HG03060 (cell line): Measurements from ENCODE around the gene FGF19.
"Not testable (repeated sequence)": the region's sequence is repeated elsewhere in the genome, so short reads cannot be mapped to it uniquely, and the experiment has no call there.

Source experiments
- ATAC-seq: cut with Tn5 transposase; IDR thresholded peaks from one replicate; pipeline ENCODE4 v1.9.1; 2021; ENCODE audit warnings: low read depth, moderate number of reproducible peaks; ENCODE audit not compliant: unreplicated experiment

FGF19 gene

DNA sequence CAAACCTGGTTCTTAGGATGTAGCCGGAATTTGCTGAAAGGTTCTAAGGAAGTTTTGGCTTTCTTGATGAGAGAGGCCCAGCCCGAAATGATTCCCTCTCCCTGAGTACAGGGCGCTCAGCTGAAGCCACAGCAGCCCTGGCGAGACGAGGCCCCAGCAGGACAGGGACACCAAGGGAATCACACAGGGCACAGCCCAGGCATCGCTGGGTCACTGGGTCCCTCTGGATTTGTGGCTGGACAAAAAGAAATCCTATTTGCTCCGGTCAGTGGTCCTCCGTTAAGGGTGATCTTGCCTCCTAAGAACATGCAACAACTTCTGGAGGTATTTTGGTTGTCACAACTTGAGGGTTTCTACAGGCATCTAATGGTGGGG lies 6.4 kb downstream of the FGF19 start:
- ATAC-seq: no peak

- no peak for ATAC-seq
These were observed 6.9 kb downstream of the FGF19 start for GRCh38 chr11:69696749-69697468.

DNA sequence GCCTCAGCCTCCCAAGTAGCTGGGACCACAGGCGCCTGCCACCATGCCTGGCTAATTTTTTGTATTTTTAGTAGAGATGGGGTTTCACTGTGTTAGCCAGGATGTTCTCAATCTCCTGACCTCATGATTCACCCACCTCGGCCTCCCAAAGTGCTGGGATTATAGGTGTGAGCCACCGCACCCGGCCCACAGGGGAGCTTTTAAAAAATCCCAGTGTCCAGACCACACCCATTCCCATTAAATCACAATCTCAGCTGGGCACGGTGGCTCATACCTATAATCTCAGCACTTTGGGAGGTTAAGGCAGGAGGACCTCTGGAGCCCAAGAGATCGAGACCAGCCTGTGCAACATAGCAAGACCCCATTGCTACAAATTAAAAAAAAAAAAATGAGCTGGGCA lies 7.8 kb downstream of the FGF19 start:
- not testable (repeated sequence) for ATAC-seq

GRCh38 chr11:69695581-69695980 lies 8.2 kb downstream of the FGF19 start:
- no peak for ATAC-seq

GRCh38 chr11:69694781-69695180 lies 9.0 kb downstream of the FGF19 start:
- no peak for ATAC-seq

DNA sequence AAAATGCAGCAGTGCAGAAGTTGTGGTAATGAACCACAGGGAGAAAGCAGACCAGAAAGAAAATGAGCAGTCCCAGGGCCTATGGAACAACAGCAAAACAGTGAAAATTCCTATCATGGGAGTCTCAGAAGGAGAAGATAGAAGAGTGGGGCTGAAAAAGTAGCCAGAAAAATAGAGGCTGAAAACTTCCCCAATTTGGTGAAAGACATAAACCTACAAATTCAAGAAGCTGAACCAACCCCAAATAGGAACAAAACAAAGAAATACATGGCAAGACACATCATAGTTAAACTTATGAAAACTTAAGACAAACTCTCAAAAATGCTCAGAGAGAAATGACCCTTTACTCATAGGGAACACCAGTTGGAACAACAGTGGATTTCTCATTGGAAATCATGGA lies 11.4 kb downstream of the FGF19 start:
- no peak for ATAC-seq

DNA sequence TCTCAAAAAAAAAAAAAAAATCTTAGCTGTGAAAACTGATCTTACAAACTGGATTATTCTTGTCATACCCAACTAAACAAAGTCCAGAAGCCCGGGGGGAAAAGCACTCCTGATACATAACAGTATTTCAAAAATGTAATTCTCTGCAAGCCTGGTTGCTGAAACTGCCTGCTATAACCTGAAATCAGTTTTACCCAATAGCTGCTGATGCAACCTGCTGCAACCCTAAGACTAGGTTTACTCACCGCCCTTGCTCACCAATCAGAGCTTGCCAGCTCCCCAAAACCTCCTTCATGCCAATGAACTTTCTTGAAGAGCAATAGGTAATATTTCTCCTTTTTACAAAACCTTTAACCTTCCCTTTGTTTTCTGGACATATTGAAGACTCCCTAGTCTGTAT lies 12.4 kb downstream of the FGF19 start:
- ATAC-seq: no peak

- ATAC-seq: no peak
These were observed 14.1 kb downstream of the FGF19 start for GRCh38 chr11:69689484-69690319.

DNA sequence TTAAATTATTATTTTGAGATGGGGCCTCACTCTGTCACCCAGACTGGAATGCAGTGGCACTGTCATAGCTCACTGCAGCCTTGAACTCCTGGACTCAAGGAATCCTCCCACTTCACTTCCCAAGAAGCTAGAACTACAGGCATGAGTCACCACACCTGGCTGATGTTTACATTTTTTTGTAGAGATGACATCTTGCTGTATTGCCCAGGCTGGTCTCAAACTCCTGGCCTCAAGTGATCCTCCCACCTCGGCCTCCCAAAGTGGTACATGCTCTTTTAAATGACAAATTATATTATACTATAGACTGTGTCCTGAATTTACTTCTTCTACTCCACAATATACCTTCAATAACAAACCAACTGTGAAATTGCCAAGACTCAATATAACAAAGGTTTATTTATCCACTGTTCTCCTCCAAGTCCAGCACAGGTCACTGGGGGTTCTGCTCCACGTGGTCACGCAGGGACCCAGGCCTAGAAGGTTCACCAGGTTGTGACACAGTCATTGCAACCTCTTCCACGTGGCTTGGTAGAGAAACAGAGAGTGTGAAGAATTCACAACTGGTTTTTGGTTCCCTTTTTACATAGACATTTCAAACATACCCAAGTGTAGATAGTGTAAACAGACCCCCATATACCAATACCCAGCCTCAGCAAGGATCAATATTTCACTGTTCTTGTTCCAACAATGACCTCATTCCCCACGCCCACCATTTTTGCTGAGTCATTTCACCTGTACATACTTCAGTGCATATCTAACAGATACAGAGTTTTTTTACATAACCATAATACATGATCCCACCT lies 15.7 kb downstream of the FGF19 start:
- ATAC-seq: not testable (repeated sequence)

DNA sequence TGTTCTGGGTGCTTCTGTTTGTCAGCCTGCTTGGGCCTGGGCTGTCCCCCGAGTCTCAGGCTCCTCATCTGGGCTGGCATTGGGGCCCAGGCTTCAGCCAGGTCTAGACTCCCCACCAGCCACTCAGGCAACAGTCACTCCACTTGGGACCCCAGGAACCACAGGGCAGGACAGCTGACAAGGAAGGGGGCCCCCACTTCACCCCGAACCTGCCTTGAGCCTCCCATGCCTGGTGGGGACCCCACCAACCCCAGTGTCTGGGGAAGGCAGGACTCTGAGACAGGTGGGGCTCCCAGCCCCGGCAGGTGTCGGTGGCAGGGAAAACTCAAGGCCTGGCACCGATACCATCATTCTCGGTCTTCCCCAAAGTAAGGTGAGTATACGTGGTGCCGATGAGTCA lies 17.0 kb downstream of the FGF19 start:
- no peak for ATAC-seq

GRCh38 chr11:69686452-69686851 lies 17.4 kb downstream of the FGF19 start:
- no peak for ATAC-seq

DNA sequence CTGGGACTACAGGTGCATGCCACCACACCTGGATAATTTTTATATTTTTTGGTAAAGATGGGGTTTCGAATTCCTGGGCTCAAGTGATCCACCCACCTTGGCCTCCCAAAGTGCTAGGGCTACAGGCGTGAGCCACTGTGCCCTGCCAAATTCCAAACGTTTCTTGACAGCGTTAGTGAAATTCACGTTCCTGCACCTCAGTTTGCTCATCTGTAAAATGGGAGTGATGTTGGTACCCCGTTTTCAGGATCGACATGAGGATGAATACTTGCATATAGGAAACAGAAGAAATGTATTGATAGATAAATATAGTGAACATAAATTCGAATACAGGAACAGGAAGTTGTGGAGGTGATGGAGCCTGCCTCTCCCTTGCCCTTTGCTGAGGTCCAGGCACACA lies 18.5 kb downstream of the FGF19 start:
- ATAC-seq: no peak

DNA sequence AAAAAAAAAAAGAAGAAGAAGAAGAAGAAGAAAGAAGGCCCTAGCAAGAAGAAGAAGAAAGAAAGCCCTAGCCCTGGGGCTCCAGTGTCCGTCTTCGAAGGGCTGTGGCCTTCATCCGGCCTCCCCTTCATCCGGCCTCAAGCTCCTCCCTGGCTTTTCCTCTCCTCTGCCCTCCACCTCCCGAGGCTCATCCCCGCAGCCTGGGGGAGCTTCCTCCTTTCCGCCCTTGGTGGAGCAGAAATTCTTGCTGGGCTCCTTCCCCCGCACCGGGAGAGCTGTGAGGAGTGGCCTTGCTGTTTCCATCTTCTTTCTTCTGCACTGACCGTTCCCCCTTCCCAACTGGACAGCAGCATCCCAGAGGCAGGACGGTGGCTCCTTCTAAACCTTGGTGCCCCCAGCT lies 19.2 kb downstream of the FGF19 start:
- no peak for ATAC-seq

GRCh38 chr11:69683764-69684333 lies 20.0 kb downstream of the FGF19 start:
- no peak for ATAC-seq

GRCh38 chr11:69682681-69683326 lies 21.0 kb downstream of the FGF19 start:
- ATAC-seq: no peak

DNA sequence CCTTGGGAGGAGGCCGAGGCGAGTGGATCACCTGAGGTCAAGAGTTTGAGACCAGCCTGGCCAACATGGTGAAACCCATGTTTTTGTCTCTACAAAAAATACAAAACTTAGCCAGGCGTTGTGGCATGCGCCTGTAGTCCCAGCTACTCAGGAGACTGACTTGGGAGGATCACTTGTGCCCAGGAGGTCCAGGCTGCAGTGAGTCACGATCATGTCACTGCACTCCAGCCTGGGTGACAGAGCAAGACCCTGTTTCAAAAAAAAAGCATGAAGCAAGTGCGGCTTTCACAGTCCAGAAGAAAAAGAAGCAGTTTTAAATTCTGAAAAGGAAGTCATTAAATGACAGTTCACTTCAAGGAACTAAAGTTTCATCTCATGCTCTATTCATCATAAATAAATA lies 21.6 kb downstream of the FGF19 start:
- no peak for ATAC-seq

DNA sequence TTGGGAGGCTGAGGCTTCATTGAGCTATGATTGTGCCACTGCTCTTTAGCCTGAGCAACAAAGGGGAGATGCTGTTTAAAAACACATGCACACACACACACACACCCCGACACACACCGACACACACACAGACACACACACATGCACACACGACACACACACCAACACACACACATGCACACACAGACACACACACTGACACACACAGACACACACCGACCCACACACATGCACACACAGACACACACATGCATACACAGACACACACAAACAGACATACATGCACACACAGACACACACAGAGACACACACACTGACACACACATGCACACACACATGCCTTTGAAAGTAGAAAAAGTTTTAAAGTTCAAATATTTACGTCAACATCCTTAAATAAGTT lies 23.1 kb downstream of the FGF19 start:
- no peak for ATAC-seq

DNA sequence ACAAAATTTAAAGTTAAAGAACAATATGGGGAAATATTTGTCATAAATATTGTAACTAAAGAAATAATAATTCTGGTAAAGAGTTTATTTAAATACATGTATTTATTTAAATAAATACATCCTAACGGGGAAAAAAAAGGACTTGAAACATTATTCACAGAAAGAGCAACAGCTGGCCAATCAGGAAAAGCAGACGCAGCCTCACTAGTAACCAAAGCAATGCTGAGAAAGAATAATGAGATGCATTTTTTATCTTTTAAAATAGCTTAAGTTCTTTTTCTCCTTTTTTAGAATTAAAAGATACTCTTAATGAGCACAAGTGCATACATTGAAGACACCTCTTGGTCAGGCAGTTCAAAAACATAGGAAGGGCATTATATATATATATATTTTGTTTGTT lies 26.1 kb downstream of the FGF19 start:
- ATAC-seq: no peak

DNA sequence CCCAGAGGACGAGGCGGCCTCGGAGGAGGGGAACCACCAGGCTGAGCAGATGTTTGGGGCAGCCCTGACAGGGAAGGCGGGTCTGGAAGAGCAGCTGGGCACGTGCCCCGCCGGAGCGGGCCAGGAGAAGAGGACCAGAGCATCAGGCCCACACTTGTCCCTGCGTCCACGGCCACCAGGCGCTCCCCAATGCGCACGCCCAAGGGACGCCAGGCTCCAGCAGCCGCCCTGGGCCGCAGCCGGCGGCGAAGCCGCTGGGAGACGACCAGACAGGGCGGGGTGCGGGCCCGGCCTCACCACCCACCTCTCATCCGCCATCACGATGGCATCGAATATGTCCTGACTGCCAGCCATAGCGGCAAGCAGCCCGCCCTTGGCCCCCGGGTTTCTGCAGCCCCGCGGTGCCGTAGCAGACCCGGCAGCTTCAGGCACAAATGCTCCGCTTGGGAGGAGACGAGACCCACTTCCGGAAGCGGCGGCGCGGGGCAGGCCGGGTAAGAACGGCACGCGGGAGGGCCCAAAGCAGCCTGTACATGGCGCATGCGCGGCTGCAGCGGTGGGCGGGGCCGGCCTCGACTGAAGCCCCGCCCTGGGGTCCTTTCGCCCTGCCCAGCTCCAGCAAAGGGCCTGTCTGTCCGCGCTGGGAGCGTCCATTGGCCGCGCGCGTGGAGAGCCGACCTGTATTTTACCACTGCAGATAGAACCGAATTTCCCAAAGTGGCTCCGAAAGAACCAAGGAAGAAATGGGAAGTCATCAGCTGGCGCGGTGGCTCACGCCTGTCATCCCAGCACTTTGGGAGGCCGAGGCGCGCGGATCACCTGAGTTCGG lies 28.7 kb downstream of the FGF19 start, which contains the start of gene LTO1:
LTO1 (minus strand) TSS at position 468 of the 829 bp plus-strand sequence; CDS start at position 354, 114 bp downstream.
- peak; percentile 43 for ATAC-seq
